Measurements from ENCODE around the gene ENPP3.

Gene ENPP3

GRCh38 chr6:131635384-131636340 lies 1.4 kb upstream of the ENPP3 start:
- no peak for DNase-seq (ENCODE audit: low spot score)
- no peak for TF ChIP-seq CTCF (IDR thresholded peaks at IDR 0.05; ENCODE audit: poor library complexity, severe bottlenecking)
- no peaks in the 10 kb centered on the region for H3K36me3 ChIP-seq (ENCODE audit: low read depth)
- no peak for ATAC-seq (ENCODE audit: low read depth)
- no peaks in the 10 kb centered on the region for H3K27me3 ChIP-seq (ENCODE audit: insufficient read depth, poor library complexity, severe bottlenecking)
- no peak overlapping the region for H3K4me3 ChIP-seq (ENCODE audit: severe bottlenecking)
- H3K9me3 ChIP-seq (ENCODE audit: severe bottlenecking), result no peaks in the 10 kb centered on the region
- H3K4me1 ChIP-seq (ENCODE audit: insufficient read depth, poor library complexity, severe bottlenecking), result no peaks in the 10 kb centered on the region
- H3K27ac ChIP-seq (ENCODE audit: poor library complexity, severe bottlenecking), result no peak overlapping the region

- ATAC-seq (ENCODE audit: low read depth) (no peak), DNase-seq (ENCODE audit: low spot score) (no peak)
- Histone ChIP-seq H3K27ac (ENCODE audit: poor library complexity, severe bottlenecking) (no peak overlapping the region), H3K27me3 (ENCODE audit: insufficient read depth, poor library complexity, severe bottlenecking) (no peaks in the 10 kb centered on the region), H3K36me3 (ENCODE audit: low read depth) (no peaks in the 10 kb centered on the region), H3K4me3 (ENCODE audit: severe bottlenecking) (no peak overlapping the region), H3K4me1 (ENCODE audit: insufficient read depth, poor library complexity, severe bottlenecking) (no peaks in the 10 kb centered on the region), H3K9me3 (ENCODE audit: severe bottlenecking) (no peaks in the 10 kb centered on the region)
- TF ChIP-seq CTCF (IDR thresholded peaks at IDR 0.05; ENCODE audit: poor library complexity, severe bottlenecking), result no peak
These were observed 911 bp downstream of the ENPP3 start for GRCh38 chr6:131638013-131638412.

- no peaks in the 10 kb centered on the region for H3K4me1 ChIP-seq (ENCODE audit: insufficient read depth, poor library complexity, severe bottlenecking)
- H3K9me3 ChIP-seq (ENCODE audit: severe bottlenecking), result no peaks in the 10 kb centered on the region
- H3K27ac ChIP-seq (ENCODE audit: poor library complexity, severe bottlenecking), result no peak overlapping the region
- H3K4me3 ChIP-seq (ENCODE audit: severe bottlenecking), result no peak overlapping the region
- ATAC-seq (ENCODE audit: low read depth), result no peak
- DNase-seq (ENCODE audit: low spot score), result no peak
- H3K36me3 ChIP-seq (ENCODE audit: low read depth), result no peaks in the 10 kb centered on the region
- no peaks in the 10 kb centered on the region for H3K27me3 ChIP-seq (ENCODE audit: insufficient read depth, poor library complexity, severe bottlenecking)
- TF ChIP-seq CTCF (IDR thresholded peaks at IDR 0.05; ENCODE audit: poor library complexity, severe bottlenecking), result no peak
These were observed 3.0 kb downstream of the ENPP3 start for GRCh38 chr6:131640100-131640499.

DNA sequence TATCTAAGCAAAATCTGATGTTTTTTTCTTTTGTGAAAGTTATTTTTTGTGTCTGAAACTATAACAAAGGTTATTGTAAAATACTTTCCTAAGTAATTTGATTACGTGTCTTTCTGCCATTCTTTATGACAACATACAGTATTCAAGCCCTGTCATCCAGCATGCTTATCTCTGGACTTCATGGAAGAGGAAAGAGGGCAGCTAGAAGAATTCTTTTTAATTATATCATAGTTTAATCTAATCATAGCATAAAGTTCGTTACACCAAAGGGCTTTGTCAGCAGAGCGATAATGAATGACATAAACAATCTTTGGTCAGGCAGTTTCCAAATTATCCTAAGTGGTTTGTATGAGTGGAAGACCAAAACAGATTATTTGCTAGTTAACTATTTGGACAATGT lies 3.5 kb downstream of the ENPP3 start:
- Histone ChIP-seq H3K36me3 (ENCODE audit: low read depth) (no peaks in the 10 kb centered on the region), H3K27me3 (ENCODE audit: insufficient read depth, poor library complexity, severe bottlenecking) (no peaks in the 10 kb centered on the region), H3K27ac (ENCODE audit: poor library complexity, severe bottlenecking) (no peak overlapping the region), H3K4me1 (ENCODE audit: insufficient read depth, poor library complexity, severe bottlenecking) (no peaks in the 10 kb centered on the region), H3K4me3 (ENCODE audit: severe bottlenecking) (no peak overlapping the region), H3K9me3 (ENCODE audit: severe bottlenecking) (no peaks in the 10 kb centered on the region)
- no peak for TF ChIP-seq CTCF (IDR thresholded peaks at IDR 0.05; ENCODE audit: poor library complexity, severe bottlenecking)
- DNase-seq (ENCODE audit: low spot score), result no peak
- ATAC-seq (ENCODE audit: low read depth), result no peak

- Histone ChIP-seq H3K4me3 (ENCODE audit: severe bottlenecking) (no peak overlapping the region), H3K27me3 (ENCODE audit: insufficient read depth, poor library complexity, severe bottlenecking) (no peaks in the 10 kb centered on the region), H3K27ac (ENCODE audit: poor library complexity, severe bottlenecking) (no peak overlapping the region), H3K9me3 (ENCODE audit: severe bottlenecking) (no peaks in the 10 kb centered on the region), H3K36me3 (ENCODE audit: low read depth) (no peaks in the 10 kb centered on the region), H3K4me1 (ENCODE audit: insufficient read depth, poor library complexity, severe bottlenecking) (no peaks in the 10 kb centered on the region)
- ATAC-seq (ENCODE audit: low read depth), result no peak
- DNase-seq (ENCODE audit: low spot score), result no peak
- TF ChIP-seq CTCF (IDR thresholded peaks at IDR 0.05; ENCODE audit: poor library complexity, severe bottlenecking), result no peak
These were observed 4.5 kb downstream of the ENPP3 start for GRCh38 chr6:131641554-131641953.
